K562 (cell line): Measurements from ENCODE around the gene PHOSPHO1. TPM values are rescaled to one million over a fixed set of nuclear protein-coding genes. Genes with fewer than 3 reads are reported as not detected.

ENCODE experiments used
- ATAC-seq: fragments of 200-7000 bp; cut with Tn5 transposase; 3 replicates; pipeline ENCODE4 v1.9.1; 2020; ENCODE audit warnings: moderate library complexity
- BruUV-seq: library from RNA; stranded (reverse); fragments of 400-500 nt; replicated peaks from 2 replicates; lab custom pipeline; 2021; lab: Mats Ljungman, UMichigan
- CTCF ChIA-PET: fragments of 300-600 bp; formaldehyde crosslinking; extraction: SDS; loops from one replicate; lab custom pipeline; 2021; ENCODE audit warnings: low intra/inter-chr PET ratio; lab: Yijun Ruan, JAX
- POLR2A ChIA-PET: fragments of 300-600, 350-650 bp; sonication (Branson Sonifier 250); formaldehyde crosslinking; extraction: SDS; loops from one replicate; lab custom pipeline; 2021; ENCODE audit warnings: antibody characterized with exemption, inconsistent platforms; lab: Yijun Ruan, JAX
- DNase-seq, 4 experiments: peaks; one replicate each; pipeline versions ENCODE4 v3.0.0 to v3.0.0-alpha.2; 2011 to 2018; ENCODE audit warnings: low spot score in 3 of 4, mixed read lengths in 3 of 4; ENCODE audit errors: extremely low read depth in 1 of 4
- FAIRE-seq: peaks from 2 replicates; lab custom pipeline; 2011; peaks lifted over from hg19 to GRCh38; lab: Jason Lieb, UNC
- H2AFZ ChIP-seq: 2 replicates; pipeline ENCODE4 v1.6.0; 2011; ENCODE audit warnings: low read depth, low read length, control low read depth, inconsistent platforms
- H3K27ac ChIP-seq: fragments of 200-600 bp; 3 replicates; pipeline ENCODE4 v1.8.0; 2011; ENCODE audit warnings: low read depth, mild to moderate bottlenecking, control low read depth, inconsistent platforms, low read length, moderate library complexity, mixed read lengths; ENCODE audit errors: extremely low read depth
- H3K27me3 ChIP-seq, 2 experiments: fragments of 300-600 bp in 1 of 2; 2 replicates in 1 of 2; 3 replicates in 1 of 2; pipeline versions ENCODE4 v1.6.0 to v1.8.0; 2011; ENCODE audit warnings: inconsistent platforms in 2 of 2, low read length in 2 of 2, mild to moderate bottlenecking in 1 of 2, mixed read lengths in 1 of 2, moderate library complexity in 1 of 2; ENCODE audit not compliant: control insufficient read depth in 2 of 2, insufficient read depth in 2 of 2
- H3K36me3 ChIP-seq: fragments of 300-600 bp; 3 replicates; pipeline ENCODE4 v1.8.0; 2011; ENCODE audit warnings: mild to moderate bottlenecking, low read length, inconsistent platforms; ENCODE audit not compliant: control insufficient read depth, insufficient read depth
- H3K4me1 ChIP-seq, 2 experiments: fragments of 200-600 bp in 1 of 2; replicated peaks in 1 of 2; 2 replicates in 1 of 2; 3 replicates in 1 of 2; pipeline versions ENCODE4 v1.5.1 to v1.8.0; 2011; ENCODE audit warnings: inconsistent platforms in 2 of 2, low read length in 2 of 2, mild to moderate bottlenecking in 1 of 2, mixed read lengths in 1 of 2, moderate library complexity in 1 of 2; ENCODE audit not compliant: control insufficient read depth in 2 of 2, insufficient read depth in 2 of 2
- H3K4me2 ChIP-seq: 2 replicates; pipeline ENCODE4 v1.6.1; 2011; ENCODE audit warnings: low read length, control low read depth, inconsistent platforms, mixed read lengths; ENCODE audit not compliant: insufficient read depth
- H3K4me3 ChIP-seq: fragments of 200-600 bp; sonication (generic), shearing (Covaris generic); 2 replicates; pipeline ENCODE4 v1.5.1; 2016; ENCODE audit warnings: control low read depth, inconsistent platforms
- H3K79me2 ChIP-seq: fragments of 200-600 bp; 3 replicates; pipeline ENCODE4 v1.8.0; 2011; ENCODE audit warnings: low read length, inconsistent platforms; ENCODE audit not compliant: control insufficient read depth, insufficient read depth
- H3K9ac ChIP-seq, 2 experiments: 2 replicates each; pipeline versions ENCODE4 v1.6.0 to v1.6.1; 2011; ENCODE audit warnings: low read depth in 2 of 2, low read length in 2 of 2, control low read depth in 1 of 2, inconsistent platforms in 1 of 2, mild to moderate bottlenecking in 1 of 2, mixed read lengths in 1 of 2; ENCODE audit not compliant: insufficient read depth in 1 of 2
- H3K9me1 ChIP-seq: one replicate; pipeline ENCODE4 v1.6.0; 2011; ENCODE audit warnings: inconsistent platforms, mild to moderate bottlenecking, low read length, moderate library complexity; ENCODE audit not compliant: control insufficient read depth, insufficient read depth
- H3K9me3 ChIP-seq: replicated peaks from 2 replicates; pipeline ENCODE4 v1.5.1; 2011; ENCODE audit warnings: low read depth, low read length, inconsistent platforms; ENCODE audit not compliant: control insufficient read depth, insufficient read depth
- H4K20me1 ChIP-seq: replicated peaks from 2 replicates; pipeline ENCODE4 v1.6.1; 2011; ENCODE audit warnings: low read length, inconsistent platforms, mixed read lengths; ENCODE audit not compliant: control insufficient read depth, insufficient read depth
- EGR1 ChIP-seq: fragments of 450-650 bp; conservative IDR thresholded peaks from 2 replicates; pipeline ENCODE4 v1.6.1; 2017; ENCODE audit warnings: mild to moderate bottlenecking
- KDM5B ChIP-seq: fragments of 200-600 bp; sonication (generic); IDR thresholded peaks from 2 replicates; pipeline ENCODE4 v1.6.1; 2012; ENCODE audit warnings: low read depth, mild to moderate bottlenecking, moderate library complexity, low read length, control low read depth, inconsistent platforms; ENCODE audit not compliant: insufficient replicate concordance
- RCOR1 ChIP-seq, 2 experiments: IDR thresholded peaks; 2 replicates each; pipeline ENCODE4 v1.6.1; 2012; ENCODE audit warnings: low read depth in 2 of 2, low read length in 2 of 2, borderline replicate concordance in 1 of 2, improper control_type of control experiment in 1 of 2
- WGBS: fragments of 100-300 bp; shearing (Covaris generic); methylation state at CpG from one replicate; pipeline ENCODE4 v1.1.6; 2016; ENCODE audit warnings: low coverage, mixed read lengths; ENCODE audit not compliant: insufficient coverage; ENCODE audit errors: missing lambda C conversion rate; 5-methylcytosine and 5-hydroxymethylcytosine counted together
- in situ Hi-C: fragments of 300-500 bp; cut with MboI; formaldehyde crosslinking; loops from 4 replicates; pipeline ENCODE4 v1.15.0; 2018; ENCODE audit warnings: inconsistent platforms, mixed read lengths
- intact Hi-C: fragments of 100-400 bp; cut with micrococcal nuclease; formaldehyde crosslinking; loops from 2 replicates; pipeline ENCODE4 v1.14.2; 2022
- polyA plus RNA-seq, 8 experiments: library from polyadenylated mRNA; depleted of rRNA in 4 of 8; stranded (reverse) in 5 of 8; unstranded in 3 of 8; fragments of >200 nt; fragmentation: Nextera tagmentation in 2 of 8; fragmentation: Illumina TruSeq in 1 of 8; extraction: Ambion mirVana in 2 of 8; extraction: Trizol in 1 of 8; gene quantifications; 2 replicates each; pipeline versions ENCODE4 v1.2.1 to v1.2.3, GENCODE V29; 2011 to 2014; ENCODE audit warnings: inconsistent platforms in 1 of 8, missing spikeins in 1 of 8
- total RNA-seq, 7 experiments: library from RNA; depleted of rRNA in 6 of 7; stranded (reverse); fragments of >200 nt in 6 of 7; fragmentation: Illumina TruSeq in 2 of 7; extraction: Trizol in 2 of 7; gene quantifications; 2 replicates each; pipeline versions ENCODE4 v1.2.1 to v1.2.3, GENCODE V29; 2011 to 2021; ENCODE audit warnings: low replicate concordance in 1 of 7
- TF ChIP-seq, protein P1 (sequence below): fragments of 150-350 bp; IDR thresholded peaks from 2 replicates; pipeline ENCODE4 v1.6.1; 2014; ENCODE audit warnings: low read depth, mild to moderate bottlenecking, low read length, borderline replicate concordance

Gene PHOSPHO1
- total and polyA plus RNA-seq, 9 of the 15 experiments (the other 6 are each of a cell fraction or from before 2014, with no cell fraction given) = 0.06 to 0.07 TPM; not detected in 7

DNA sequence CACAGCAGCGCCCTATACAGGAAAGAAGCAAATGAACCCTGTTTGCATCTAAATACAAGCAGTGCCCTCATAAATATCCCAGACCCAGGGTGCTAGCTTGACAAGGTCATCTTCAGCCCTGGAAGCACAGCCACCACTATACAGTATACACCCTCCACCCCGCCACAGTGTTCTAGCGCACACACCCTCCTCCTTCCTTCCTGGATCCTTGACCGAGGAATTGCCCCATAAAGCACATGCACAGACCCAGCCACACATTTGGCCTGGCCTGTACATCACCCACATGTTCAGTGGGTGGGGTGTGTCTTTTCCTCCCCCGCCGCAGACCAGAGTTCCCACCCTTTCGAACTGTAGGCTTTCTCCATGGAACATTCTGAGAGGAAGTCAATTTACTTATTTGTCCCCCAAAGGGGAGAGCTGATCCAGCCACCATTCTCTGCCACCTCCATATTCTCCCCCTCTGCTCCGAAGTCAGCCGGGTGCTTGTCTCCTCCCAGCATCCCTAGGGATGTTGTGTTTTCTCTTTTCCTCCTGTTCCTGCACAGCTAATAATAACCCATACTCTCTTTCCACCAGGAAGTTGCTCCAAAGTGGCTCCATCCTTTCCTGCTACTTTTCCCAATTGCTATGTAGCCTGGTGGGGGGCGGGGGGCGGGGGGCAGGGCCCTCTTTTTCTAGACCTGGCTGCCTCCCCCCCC is 13.5 kb downstream of the PHOSPHO1 start:
- H3K9me3 ChIP-seq = no peaks in the 10 kb centered on the region
- no TSS peak for BruUV-seq
- FAIRE-seq = no peak
- H3K36me3 ChIP-seq = no peaks in the 10 kb centered on the region
- ChIA-PET POLR2A (interaction anchor here (0.6 to 1.1 kb wide), 2 partner anchors 9 to 14 kb away, joined by 3 to 5 read pairs; no protein-coding TSS in a partner anchor), CTCF (no interaction called here)
- no peaks in the 10 kb centered on the region for H3K9me1 ChIP-seq
- peak; percentile 53 for ATAC-seq
- H3K4me3 ChIP-seq = no peak overlapping the region
- H2AFZ ChIP-seq = no peak overlapping the region
- peaks cover 7 to 53% of the 10 kb centered on the region in 2 experiments; a peak in 3 of 5 replicates for H3K27me3 ChIP-seq
- WGBS = 1% methylated on average over 11 of the region's 11 CpGs
- TF ChIP-seq EGR1 (0 out of 2 replicates have a peak, but pooled peaks have one; percentile 10), RCOR1 (IDR thresholded peaks at IDR 0.05; ENCODE audit: borderline replicate concordance in 1 of 2, low read depth in 2 of 2, low read length in 2 of 2) (0 out of 4 replicates have a peak, but pooled peaks of 1 of the 2 experiments have one; percentile 39), KDM5B (no peak)
- TF ChIP-seq, protein P1, sequence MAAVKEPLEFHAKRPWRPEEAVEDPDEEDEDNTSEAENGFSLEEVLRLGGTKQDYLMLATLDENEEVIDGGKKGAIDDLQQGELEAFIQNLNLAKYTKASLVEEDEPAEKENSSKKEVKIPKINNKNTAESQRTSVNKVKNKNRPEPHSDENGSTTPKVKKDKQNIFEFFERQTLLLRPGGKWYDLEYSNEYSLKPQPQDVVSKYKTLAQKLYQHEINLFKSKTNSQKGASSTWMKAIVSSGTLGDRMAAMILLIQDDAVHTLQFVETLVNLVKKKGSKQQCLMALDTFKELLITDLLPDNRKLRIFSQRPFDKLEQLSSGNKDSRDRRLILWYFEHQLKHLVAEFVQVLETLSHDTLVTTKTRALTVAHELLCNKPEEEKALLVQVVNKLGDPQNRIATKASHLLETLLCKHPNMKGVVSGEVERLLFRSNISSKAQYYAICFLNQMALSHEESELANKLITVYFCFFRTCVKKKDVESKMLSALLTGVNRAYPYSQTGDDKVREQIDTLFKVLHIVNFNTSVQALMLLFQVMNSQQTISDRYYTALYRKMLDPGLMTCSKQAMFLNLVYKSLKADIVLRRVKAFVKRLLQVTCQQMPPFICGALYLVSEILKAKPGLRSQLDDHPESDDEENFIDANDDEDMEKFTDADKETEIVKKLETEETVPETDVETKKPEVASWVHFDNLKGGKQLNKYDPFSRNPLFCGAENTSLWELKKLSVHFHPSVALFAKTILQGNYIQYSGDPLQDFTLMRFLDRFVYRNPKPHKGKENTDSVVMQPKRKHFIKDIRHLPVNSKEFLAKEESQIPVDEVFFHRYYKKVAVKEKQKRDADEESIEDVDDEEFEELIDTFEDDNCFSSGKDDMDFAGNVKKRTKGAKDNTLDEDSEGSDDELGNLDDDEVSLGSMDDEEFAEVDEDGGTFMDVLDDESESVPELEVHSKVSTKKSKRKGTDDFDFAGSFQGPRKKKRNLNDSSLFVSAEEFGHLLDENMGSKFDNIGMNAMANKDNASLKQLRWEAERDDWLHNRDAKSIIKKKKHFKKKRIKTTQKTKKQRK = no peak
- H3K9ac ChIP-seq = peak overlapping the region in 1 of 2 experiments; percentile 41; a peak in 1 of 4 replicates
- H3K79me2 ChIP-seq = no peaks in the 10 kb centered on the region
- H3K27ac ChIP-seq = no peak overlapping the region
- in situ Hi-C loops (no loop called here), intact Hi-C loops (no loop called here)
- peak in 1 of 4 experiments; percentile 35 for DNase-seq
- H3K4me1 ChIP-seq = peaks cover 6 to 22% of the 10 kb centered on the region in 2 experiments; a peak in 4 of 5 replicates
- H3K4me2 ChIP-seq = no peak overlapping the region
- no peaks in the 10 kb centered on the region for H4K20me1 ChIP-seq
